NCI-H146 (cell line): ENCODE data around the gene TMEM141.

Experiments
- DNase-seq: peaks from one replicate; lab custom pipeline; 2025; lab: John Stamatoyannopoulos, UW

Gene TMEM141

DNA sequence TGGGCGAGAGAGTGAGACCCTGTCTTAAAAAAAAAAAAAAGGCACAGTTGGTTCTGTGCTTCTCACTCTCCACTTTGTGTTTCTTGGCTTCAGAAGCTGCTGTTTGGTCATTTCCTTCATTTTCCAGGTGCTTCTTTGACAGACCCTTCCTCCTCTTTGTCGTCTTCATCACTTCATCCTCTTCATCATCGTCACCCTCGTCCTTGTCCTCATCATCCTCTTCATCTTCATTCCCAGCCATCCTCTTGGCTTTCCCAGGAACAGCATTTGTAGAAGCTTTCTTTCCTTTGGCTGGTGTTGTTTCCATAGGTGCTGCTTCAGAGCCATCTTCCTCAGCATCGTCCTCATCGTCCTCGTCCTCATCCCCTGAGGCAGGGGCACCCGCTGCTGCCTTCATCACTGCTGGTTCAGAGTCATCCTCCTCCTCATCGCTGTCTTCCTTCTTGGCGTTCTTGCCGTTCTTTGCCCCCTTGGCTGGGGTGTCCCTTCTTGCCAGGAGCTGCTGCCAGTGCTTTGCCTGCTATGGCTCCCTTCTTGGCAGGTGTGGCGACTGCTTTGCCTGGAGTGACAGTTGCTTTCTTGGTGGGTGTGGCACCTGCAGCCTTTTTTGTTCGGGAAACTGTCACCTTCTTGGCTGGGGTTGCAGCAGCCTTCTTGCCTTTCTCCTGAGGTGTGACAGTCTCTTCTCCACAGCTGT is 23.7 kb downstream of the TMEM141 start:
- DNase-seq = no peak

- no peak for DNase-seq
These were observed 24.3 kb downstream of the TMEM141 start for GRCh38 chr9:136815422-136815782.

GRCh38 chr9:136820971-136821825 is 30.1 kb downstream of the TMEM141 start:
- no peak for DNase-seq

DNA sequence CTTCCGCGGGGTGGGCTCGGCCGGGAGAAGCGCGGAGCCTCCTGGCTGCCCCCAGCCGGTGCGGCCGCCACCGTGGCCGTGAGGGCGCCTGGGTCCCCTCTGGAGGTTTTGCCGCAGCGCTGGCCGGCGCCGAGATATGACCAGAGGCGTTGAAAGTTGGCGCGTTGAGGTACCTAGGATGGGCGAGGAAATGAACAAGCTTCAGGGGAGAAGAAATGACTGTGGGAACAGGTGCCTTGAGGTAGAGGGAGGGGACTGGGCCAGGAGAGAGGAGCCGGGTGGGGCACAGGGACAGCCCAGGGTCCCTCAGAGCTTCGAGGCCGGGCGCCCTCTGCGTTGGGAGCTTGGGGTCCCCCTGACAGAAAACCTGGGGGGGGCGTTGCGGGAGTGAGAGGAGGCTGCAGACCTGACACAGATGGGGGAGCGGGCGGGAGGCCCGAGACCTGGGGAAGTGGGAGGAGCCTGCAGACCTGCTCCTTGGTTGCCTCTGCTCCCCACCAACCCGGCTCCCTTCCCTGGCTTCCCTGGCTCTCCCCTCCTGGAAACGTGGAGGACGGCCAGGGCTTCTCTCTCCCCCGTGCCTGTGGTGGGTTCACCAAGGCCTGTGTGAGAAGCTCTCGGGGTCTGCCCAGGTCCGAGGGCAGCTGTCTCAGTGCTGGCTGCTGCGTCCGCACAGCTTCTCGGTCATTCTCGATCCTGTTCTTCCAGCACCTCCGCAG is 30.8 kb downstream of the TMEM141 start:
- DNase-seq = no peak

DNA sequence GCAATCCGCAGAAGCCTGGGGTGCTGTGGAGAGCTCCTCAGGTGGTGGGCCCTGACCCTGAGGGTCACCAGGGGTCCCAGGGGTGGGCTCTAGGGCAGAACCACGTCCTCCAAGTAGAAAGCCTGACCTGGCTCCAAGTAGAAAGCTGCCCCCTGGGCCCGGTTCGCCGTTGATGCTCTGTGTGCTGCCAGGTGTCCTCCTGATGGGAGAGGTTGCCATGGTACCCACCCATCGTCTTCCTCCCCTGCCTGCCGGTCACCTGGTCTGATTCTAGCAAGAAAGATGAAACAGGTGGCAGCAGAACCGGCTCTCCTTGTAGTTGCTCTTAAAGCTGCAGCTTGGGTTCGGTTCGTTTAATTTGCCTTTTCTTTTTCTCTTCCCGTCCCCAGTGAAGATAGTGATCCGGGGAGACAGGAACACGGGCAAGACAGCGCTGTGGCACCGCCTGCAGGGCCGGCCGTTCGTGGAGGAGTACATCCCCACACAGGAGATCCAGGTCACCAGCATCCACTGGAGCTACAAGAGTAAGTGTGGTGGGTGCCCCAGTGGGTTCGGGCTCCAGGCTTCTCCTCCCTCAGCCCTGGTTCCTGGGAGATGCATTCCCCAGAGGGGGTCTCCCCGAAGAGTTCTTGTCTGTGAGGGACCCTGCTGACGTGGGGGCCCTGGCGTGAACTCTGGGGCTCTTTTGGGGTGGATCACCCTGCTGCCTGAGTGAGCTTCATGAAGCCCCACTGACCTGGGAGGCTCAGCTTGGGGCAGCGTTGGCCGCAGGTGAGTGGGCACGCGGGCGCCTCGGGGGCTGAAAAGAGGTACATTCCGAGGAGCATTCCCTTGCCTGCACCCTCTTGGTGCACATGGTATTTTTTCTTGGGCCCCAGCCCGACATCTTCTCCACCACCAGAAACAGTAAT is 32.2 kb downstream of the TMEM141 start:
- DNase-seq = peak; percentile 59

DNA sequence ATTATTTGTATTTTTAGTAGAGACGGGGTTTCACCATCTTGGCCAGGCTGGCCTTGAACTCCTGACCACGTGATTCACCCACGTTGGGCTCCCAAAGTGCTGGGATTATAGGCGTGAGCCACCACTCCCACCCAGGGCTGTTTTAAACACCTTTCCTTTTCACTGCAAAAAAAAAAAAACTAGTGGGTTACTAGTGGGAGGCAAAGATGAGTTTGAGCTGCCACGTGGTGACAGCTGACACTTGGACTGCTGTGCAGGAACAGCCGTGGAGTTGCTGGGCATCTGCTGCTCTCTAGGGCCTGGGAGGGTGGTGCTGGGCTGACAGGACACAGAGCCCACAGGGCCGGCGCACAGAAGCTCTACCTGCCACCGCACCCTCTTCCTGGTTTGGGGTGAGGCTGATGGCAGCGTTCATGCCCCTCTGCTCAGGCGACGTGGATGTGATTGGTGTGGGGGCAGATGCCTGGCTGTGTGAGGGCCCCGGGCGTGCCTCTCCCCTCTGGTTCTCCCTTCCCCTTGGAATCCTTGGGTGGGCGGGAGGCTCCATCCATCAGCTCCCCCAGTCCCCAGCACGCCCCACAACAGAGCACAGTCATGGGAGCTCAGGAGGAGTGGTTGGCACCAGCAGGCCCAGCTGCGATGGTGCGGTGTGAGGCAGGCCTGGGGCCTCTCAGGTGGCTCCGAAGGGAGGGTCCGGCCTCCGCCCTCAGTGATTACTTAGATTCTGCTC is 33.5 kb downstream of the TMEM141 start:
- DNase-seq = no peak

- DNase-seq = no peak
These were observed 34.4 kb downstream of the TMEM141 start for GRCh38 chr9:136825295-136826187.

DNA sequence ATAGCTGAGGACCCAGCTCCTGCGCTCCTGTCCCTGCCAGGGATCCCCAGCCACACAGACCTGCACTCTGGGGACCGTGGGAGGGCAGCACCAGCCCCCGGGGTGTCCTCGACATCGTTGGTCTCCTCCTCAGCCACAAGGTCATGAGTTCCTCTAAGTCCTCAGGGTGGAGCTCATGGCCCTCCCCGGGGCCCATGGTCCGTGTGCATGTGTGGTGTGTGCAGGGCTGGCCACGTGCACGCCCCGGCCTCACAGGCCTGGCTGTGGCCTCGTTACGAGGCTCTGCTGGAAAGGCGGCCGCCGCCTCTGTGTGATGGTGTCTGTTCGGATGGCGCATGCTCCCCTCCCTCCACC is 35.0 kb downstream of the TMEM141 start:
- DNase-seq = no peak

DNA sequence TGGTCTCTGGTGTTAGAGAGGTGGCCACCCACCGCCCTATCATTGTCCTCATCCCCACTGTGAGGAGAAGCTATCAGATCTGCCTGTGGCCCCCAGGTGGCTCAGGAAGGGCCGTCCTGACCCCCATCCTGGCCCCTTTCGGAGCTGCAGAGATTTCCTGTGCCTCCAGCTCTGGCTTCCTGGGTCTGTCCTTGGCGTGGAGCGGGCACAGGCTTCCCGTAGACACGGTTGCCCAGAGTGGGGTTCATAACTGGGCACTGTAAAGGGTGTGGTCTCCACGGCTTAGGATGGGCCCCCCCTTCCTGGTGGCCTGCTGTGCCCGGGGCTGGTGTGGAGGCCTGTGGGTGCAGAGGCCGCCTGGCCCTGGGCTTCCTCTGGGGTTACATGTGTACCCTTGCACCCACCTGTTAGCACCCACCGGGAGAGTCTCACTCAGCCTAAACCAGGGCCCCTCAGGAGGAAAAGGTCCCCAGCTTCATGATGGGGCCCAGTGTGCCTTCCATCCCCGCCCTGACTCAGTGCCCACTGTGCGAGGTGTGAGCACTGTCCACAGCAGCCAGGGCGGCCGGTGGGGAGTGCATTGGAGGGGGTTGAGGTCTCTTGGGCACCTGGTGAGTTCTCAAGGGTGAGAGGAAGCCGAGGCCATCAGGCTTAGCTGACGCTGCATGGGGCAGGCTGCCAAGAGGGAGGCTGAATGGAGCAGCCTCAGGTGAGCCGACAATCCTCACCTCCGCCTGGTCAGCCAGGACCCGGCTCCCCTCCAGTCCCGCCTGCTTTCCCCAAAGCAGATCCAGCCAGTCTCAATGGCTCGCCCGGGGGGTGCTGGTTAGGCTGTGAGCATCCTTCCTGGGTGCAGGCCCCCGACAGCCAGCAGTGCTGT is 35.8 kb downstream of the TMEM141 start:
- no peak for DNase-seq

DNA sequence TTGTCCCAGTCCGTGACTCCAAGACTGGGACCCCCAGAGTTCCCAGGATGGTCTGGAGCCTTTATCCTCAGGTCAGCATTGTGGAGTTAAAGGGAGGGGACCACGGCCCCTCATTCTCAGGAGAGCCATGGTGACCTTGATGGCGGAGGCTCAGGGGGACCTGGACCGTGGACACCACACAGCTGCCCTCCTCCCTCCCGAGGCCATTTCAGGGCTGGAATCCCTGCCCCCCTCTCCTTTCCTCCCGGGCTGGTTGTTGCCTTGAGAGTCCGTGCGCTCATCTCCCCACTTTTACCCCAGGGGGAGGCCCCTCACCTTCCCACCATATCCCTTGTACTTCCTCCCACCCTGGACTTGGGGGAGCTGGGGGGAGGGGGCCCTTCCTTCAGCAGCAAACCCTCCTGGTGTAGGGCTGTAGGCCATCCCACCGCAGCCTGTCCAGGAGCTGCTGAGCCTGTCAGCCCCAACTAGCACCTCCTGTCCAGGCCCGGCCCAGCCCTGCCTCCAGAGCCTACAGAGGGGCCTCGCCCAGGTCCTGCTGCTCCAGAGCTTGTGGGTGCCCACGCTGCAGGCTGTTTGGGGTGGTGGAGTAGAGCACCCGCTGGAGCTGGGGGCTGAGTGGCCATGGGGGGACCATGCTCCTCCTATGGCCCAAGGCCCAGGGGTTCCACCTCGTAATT is 36.8 kb downstream of the TMEM141 start:
- DNase-seq = no peak

GRCh38 chr9:136828474-136829140 is 37.5 kb downstream of the TMEM141 start:
- DNase-seq = no peak

DNA sequence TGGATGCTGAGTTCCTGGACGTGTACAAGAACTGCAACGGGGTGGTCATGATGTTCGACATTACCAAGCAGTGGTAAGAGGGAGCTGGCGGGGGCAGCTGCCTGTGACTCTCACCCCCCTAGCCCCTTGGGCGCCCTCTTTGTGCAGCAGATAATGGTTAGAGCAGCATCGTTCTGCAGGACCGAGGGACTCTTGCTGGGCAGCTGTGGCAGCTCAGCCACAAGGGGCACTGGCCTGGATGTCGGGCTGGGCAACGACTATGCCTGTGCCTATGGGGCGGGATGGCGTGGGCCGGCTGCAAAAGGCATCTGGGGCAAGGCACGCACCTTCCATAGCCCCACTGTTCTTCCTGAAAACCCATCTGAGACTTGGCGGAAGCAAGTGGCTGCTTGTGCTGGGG is 38.3 kb downstream of the TMEM141 start:
- no peak for DNase-seq

- no peak for DNase-seq
These were observed 39.1 kb downstream of the TMEM141 start for GRCh38 chr9:136829981-136830885.

DNA sequence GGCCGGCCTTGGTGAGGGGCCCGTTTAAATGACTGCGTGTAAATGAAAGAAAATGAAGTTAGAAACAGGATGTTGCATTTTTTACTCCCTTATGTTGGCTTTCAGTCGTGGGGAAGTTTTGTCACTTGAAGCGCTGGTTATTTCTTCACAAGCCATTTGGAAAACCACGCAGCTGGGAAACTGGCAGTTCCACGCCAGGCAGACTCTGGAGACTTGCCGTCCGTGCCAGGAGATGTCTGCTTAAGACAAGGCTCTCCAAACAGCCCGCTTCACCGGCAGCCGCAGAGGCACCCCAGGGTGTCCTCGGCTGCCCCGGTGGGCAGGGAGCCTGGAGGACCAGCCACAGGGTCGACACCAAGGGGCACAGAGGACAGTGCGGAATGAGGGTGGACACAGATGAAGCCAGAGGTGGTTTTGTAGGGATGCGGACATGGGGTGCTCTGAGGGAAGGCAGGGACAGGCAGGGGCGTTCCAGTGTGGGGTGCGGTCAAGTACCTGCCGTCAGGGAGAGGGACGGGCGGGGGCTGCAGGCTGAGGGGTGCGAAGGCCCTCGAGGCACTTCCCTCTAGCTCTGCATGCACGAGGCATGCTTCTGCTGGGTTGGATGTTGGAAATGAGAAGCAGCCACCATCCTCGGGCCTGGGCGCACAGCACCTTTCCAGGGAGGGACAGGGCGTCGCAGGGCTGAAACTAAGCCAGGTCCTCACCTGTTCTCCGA is 40.0 kb downstream of the TMEM141 start:
- DNase-seq = no peak

DNA sequence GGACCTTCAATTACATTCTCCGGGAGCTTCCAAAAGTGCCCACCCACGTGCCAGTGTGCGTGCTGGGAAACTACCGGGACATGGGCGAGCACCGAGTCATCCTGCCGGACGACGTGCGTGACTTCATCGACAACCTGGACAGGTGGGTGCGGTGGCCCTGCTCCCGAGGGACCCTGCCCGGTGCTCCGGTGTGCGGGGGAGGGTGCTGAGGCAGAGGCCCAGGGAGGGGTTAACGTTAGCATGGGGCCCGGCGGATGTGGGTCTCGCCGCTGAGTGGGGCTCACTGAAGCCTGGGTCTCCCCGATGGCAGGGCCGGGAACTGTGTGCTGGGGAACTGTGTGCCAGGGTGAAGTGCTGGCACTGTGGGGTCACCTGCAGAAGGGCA is 40.6 kb downstream of the TMEM141 start:
- DNase-seq = no peak

DNA sequence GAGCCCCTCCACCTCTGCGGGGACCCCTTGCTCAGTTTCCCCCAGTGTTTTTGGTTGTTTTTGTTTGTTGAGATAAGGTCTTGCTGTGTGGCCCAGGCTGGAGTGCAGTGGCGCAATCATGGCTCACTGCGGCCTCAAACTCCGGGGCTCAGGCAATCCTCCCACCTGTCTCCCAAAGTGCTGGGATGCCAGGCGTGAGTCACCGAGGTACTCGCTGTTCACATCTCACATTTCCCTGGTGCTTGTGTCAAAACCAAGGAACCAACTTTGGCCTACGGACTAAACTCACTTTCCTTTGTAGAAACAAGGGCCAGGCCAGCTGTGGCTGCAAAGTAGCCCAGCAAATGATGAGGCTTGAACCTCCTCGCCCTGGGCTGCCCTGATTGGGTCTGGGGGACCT is 41.4 kb downstream of the TMEM141 start:
- DNase-seq = no peak
